HG02973 (cell line): ENCODE data around the gene RALGAPA2.
"Not testable (repeated sequence)": the region's sequence is repeated elsewhere in the genome, so short reads cannot be mapped to it uniquely, and the experiment has no call there.

Experiments
- ATAC-seq: cut with Tn5 transposase; IDR thresholded peaks from one replicate; pipeline ENCODE4 v1.9.1; 2021; ENCODE audit warnings: moderate library complexity; ENCODE audit not compliant: unreplicated experiment

RALGAPA2 gene

GRCh38 chr20:20547876-20548266 lies 164.6 kb downstream of the RALGAPA2 start:
- no peak for ATAC-seq

GRCh38 chr20:20547221-20547875 lies 165.1 kb downstream of the RALGAPA2 start:
- no peak for ATAC-seq

- no peak for ATAC-seq
Observed at GRCh38 chr20:20546402-20546801, 166.0 kb downstream of the RALGAPA2 start.

GRCh38 chr20:20543348-20543747 lies 169.1 kb downstream of the RALGAPA2 start:
- not testable (repeated sequence) for ATAC-seq

GRCh38 chr20:20536240-20536933 lies 176.1 kb downstream of the RALGAPA2 start:
- no peak for ATAC-seq

GRCh38 chr20:20535051-20535450 lies 177.4 kb downstream of the RALGAPA2 start:
- ATAC-seq = no peak

- ATAC-seq = no peak
Observed at GRCh38 chr20:20531283-20531682, 181.2 kb downstream of the RALGAPA2 start.

- ATAC-seq = no peak
Observed at GRCh38 chr20:20530428-20531151, 181.9 kb downstream of the RALGAPA2 start.

- ATAC-seq = no peak
Observed at GRCh38 chr20:20529597-20529996, 182.8 kb downstream of the RALGAPA2 start.

- ATAC-seq = no peak
Observed at GRCh38 chr20:20528861-20529260, 183.6 kb downstream of the RALGAPA2 start.

- no peak for ATAC-seq
Observed at GRCh38 chr20:20527661-20528060, 184.8 kb downstream of the RALGAPA2 start.

- no peak for ATAC-seq
Observed at GRCh38 chr20:20525756-20526155, 186.7 kb downstream of the RALGAPA2 start.

- ATAC-seq = no peak
Observed at GRCh38 chr20:20525214-20525613, 187.2 kb downstream of the RALGAPA2 start.

- ATAC-seq = no peak
Observed at GRCh38 chr20:20524756-20525155, 187.7 kb downstream of the RALGAPA2 start.

GRCh38 chr20:20521736-20522135 lies 190.7 kb downstream of the RALGAPA2 start:
- ATAC-seq = no peak

- no peak for ATAC-seq
Observed at GRCh38 chr20:20520776-20521175, 191.7 kb downstream of the RALGAPA2 start.

GRCh38 chr20:20519269-20519668 lies 193.2 kb downstream of the RALGAPA2 start:
- ATAC-seq = no peak

- no peak for ATAC-seq
Observed at GRCh38 chr20:20518263-20518662, 194.2 kb downstream of the RALGAPA2 start.

- no peak for ATAC-seq
Observed at GRCh38 chr20:20517296-20517695, 195.1 kb downstream of the RALGAPA2 start.

GRCh38 chr20:20513720-20514119 lies 198.7 kb downstream of the RALGAPA2 start:
- no peak for ATAC-seq

- ATAC-seq = no peak
Observed at GRCh38 chr20:20505554-20505953, 206.9 kb downstream of the RALGAPA2 start.
